Testis (tissue), 3 donors: ENCODE data around the gene FAM25A. TPM values are rescaled to one million over a fixed set of nuclear protein-coding genes. Genes with fewer than 3 reads are reported as not detected.

Source experiments
- DNase-seq: peaks from one replicate; pipeline ENCODE4 v3.0.0-alpha.2; 2019
- H3K27ac ChIP-seq, 2 donors: fragments of 200-600 bp; sonication (generic); one replicate each; pipeline ENCODE4 v1.5.1; 2019
- H3K27me3 ChIP-seq: fragments of 200-600 bp; sonication (generic); one replicate; pipeline ENCODE4 v1.5.1; 2019
- H3K36me3 ChIP-seq: fragments of 200-600 bp; sonication (generic); one replicate; pipeline ENCODE4 v1.5.1; 2017; ENCODE audit warnings: low read depth; ENCODE audit errors: missing control alignments
- H3K4me1 ChIP-seq: fragments of 200-600 bp; sonication (generic); one replicate; pipeline ENCODE4 v1.5.1; 2019
- H3K4me3 ChIP-seq, 2 donors: fragments of 200-600 bp; sonication (generic); one replicate each; pipeline ENCODE4 v1.5.1; 2017 to 2019
- H3K9me3 ChIP-seq: fragments of 200-600 bp; sonication (generic); one replicate; pipeline ENCODE4 v1.5.1; 2017
- POLR2A ChIP-seq: fragments of 450-650 bp; IDR thresholded peaks from one replicate; pipeline ENCODE4 v1.6.1; 2017; ENCODE audit warnings: antibody characterized with exemption, mild to moderate bottlenecking, moderate library complexity
- WGBS, 2 donors: methylation state at CpG; one replicate each; pipeline ENCODE4 v1.1.5; 2018; 5-methylcytosine and 5-hydroxymethylcytosine counted together
- intact Hi-C: fragments of 100-400 bp; cut with DNase I; formaldehyde crosslinking; loops from one replicate; pipeline ENCODE4 v1.15.1; 2023; ENCODE audit warnings: low total_unique reads
- polyA plus RNA-seq: library from polyadenylated mRNA; stranded (reverse); fragments of 350-450 nt; fragmentation: Illumina TruSeq; extraction: RNeasy Lipid Tissue Mini Kit (QIAGEN cat#74804); gene quantifications from one replicate; pipeline ENCODE4 v1.2.3, GENCODE V29; 2014; ENCODE audit warnings: low read depth, low replicate concordance; ENCODE audit not compliant: insufficient read depth
- total RNA-seq, 2 donors: library from RNA; depleted of rRNA; stranded (reverse); fragments of >200 nt; gene quantifications; one replicate each; pipeline ENCODE4 v1.2.3, GENCODE V29; 2016
- TF ChIP-seq, protein P1 (sequence below), 3 experiments: fragments of 450-650 bp in 2 of 3; fragments of 200-600 bp in 1 of 3; sonication (generic) in 1 of 3; IDR thresholded peaks; one replicate each; pipeline ENCODE4 v1.5.1; 2016 to 2019; ENCODE audit warnings: antibody characterized with exemption in 3 of 3, mild to moderate bottlenecking in 2 of 3, moderate library complexity in 1 of 3

Gene FAM25A
- total and polyA plus RNA-seq, 3 donors from 2014 or later = not detected

DNA sequence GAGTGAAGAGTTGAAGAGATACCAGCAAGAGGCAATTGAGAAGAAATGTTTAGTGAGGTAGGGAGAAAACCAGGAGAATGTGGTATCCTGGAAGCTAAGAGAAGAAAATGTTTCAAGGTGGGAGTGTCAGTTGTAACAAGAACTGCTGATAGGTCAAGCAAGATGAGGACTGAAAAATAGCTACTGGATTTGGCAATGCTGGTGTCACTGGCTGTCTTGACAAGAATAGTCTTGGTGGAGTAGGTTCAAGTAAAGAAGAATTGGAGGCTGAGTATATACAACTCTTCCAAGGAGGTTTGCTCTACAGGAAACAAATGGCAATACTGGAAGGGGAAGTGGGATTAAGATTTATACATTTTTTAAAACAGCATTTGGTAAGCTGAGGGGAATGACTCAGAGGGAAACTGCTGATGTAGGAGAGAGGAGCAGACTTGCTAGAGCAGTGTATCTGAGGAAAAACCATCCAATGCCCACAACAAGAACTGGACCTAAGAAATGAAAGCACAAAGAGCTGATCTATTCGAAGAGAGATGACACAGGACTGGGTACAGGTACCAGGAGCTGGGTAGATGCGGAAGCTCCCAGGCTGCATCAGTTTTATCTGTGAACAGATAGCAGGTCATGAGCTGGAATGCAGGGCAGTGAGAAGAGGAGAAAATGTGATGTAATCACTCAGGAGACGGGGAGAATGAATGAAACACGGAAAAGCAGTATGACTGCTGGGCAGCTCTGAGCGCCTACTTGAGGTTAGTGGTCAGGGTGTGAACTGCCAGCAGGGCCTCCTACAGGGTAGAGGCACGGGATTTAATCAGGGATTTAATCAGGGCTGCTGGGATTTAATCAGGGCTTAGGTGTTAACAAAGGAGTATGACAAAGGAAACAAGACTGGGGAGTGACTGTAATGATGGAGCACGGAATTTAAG lies 34.5 kb downstream of the FAM25A start:
- H3K4me3 ChIP-seq = no peak overlapping the region

GRCh38 chr10:87058171-87058570 lies 38.1 kb downstream of the FAM25A start:
- Histone ChIP-seq H3K4me3 (no peak overlapping the region), H3K27ac (peak overlapping the region; percentile 5 to 32), H3K9me3 (no peaks in the 10 kb centered on the region), H3K27me3 (no peaks in the 10 kb centered on the region), H3K36me3 (no peaks in the 10 kb centered on the region), H3K4me1 (peaks cover 3% of the 10 kb centered on the region)
- DNase-seq = no peak
- WGBS, 2 donors = 29 to 55% methylated on average over 1 of the region's 1 CpG
- intact Hi-C loops = no loop called here
- TF ChIP-seq, protein P1, sequence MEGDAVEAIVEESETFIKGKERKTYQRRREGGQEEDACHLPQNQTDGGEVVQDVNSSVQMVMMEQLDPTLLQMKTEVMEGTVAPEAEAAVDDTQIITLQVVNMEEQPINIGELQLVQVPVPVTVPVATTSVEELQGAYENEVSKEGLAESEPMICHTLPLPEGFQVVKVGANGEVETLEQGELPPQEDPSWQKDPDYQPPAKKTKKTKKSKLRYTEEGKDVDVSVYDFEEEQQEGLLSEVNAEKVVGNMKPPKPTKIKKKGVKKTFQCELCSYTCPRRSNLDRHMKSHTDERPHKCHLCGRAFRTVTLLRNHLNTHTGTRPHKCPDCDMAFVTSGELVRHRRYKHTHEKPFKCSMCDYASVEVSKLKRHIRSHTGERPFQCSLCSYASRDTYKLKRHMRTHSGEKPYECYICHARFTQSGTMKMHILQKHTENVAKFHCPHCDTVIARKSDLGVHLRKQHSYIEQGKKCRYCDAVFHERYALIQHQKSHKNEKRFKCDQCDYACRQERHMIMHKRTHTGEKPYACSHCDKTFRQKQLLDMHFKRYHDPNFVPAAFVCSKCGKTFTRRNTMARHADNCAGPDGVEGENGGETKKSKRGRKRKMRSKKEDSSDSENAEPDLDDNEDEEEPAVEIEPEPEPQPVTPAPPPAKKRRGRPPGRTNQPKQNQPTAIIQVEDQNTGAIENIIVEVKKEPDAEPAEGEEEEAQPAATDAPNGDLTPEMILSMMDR (IDR thresholded peaks at IDR 0.05) = no peak
- no peak for TF ChIP-seq POLR2A

More for the DNA sequence above, 34.5 kb downstream of the FAM25A start:
- Histone ChIP-seq H3K27me3 (no peaks in the 10 kb centered on the region), H3K9me3 (no peaks in the 10 kb centered on the region), H3K27ac (no peak overlapping the region), H3K4me1 (peaks cover 3% of the 10 kb centered on the region), H3K36me3 (no peaks in the 10 kb centered on the region)
- intact Hi-C loops = no loop called here
- DNase-seq = no peak
- 81 to 84% methylated on average over 7 of the region's 7 CpGs for WGBS, 2 donors
- TF ChIP-seq, protein P1 (IDR thresholded peaks at IDR 0.05) = no peak
- no peak for TF ChIP-seq POLR2A

DNA sequence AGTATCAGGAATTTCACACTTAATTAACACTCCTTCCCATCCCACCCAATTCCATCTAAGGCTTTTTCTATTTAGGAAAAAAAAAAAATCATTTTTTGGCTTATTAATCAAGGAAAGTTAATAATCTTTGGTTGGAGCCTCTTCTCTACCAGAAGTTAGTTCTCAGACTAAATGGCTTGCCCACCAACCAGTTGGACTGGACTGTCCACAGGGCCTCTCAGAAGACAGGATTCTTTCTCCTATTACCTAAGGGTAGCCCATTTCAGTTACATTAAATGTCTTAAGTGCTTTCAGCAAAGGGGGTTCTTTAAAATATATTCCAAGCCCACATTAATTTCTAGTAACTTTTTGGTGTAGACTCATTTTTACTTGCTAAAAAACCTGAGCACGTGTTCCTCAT lies 39.3 kb downstream of the FAM25A start:
- Histone ChIP-seq H3K4me1 (no peaks in the 10 kb centered on the region), H3K36me3 (no peaks in the 10 kb centered on the region), H3K9me3 (no peaks in the 10 kb centered on the region), H3K4me3 (no peak overlapping the region), H3K27me3 (no peaks in the 10 kb centered on the region), H3K27ac (no peak overlapping the region)
- TF ChIP-seq, protein P1 (IDR thresholded peaks at IDR 0.05) = no peak
- no peak for TF ChIP-seq POLR2A
- WGBS, 2 donors = 97 to 98% methylated on average over 1 of the region's 1 CpG
- intact Hi-C loops = no loop called here
- DNase-seq = no peak

GRCh38 chr10:87060280-87060928 lies 40.3 kb downstream of the FAM25A start:
- H3K27me3 ChIP-seq = no peaks in the 10 kb centered on the region
- 90 to 95% methylated on average over 6 of the region's 6 CpGs for WGBS, 2 donors
- DNase-seq = no peak
- no peaks in the 10 kb centered on the region for H3K4me1 ChIP-seq
- intact Hi-C loops = no loop called here
- no peaks in the 10 kb centered on the region for H3K36me3 ChIP-seq
- H3K27ac ChIP-seq = no peak overlapping the region
- no peaks in the 10 kb centered on the region for H3K9me3 ChIP-seq
- TF ChIP-seq, protein P1 (IDR thresholded peaks at IDR 0.05) = no peak
- TF ChIP-seq POLR2A = no peak
- H3K4me3 ChIP-seq = no peak overlapping the region
